ENCODE results near the gene SVIL. TPM values are rescaled to one million over a fixed set of nuclear protein-coding genes. Genes with fewer than 3 reads are reported as not detected.
"Not testable (repeated sequence)": the region's sequence is repeated elsewhere in the genome, so short reads cannot be mapped to it uniquely, and the experiment has no call there.

SVIL gene
- total and polyA plus RNA-seq, 7 donors: 70.6 to 1,728 (median 792) TPM

- intact Hi-C loops (cut with DNase I): no loop called here
- H3K27ac ChIP-seq: peak overlapping the region; percentile 81
- ATAC-seq: no peak
- H3K27me3 ChIP-seq (ENCODE audit: insufficient read depth in 3 of 3, low read length in 2 of 3): no peaks in the 10 kb centered on the region
- 50 to 79% (median 56%) methylated on average over 8 of the region's 8 CpGs for WGBS, 3 donors
- no peak for DNase-seq
- no peaks in the 10 kb centered on the region for H3K9me3 ChIP-seq
- no peak for TF ChIP-seq CTCF (IDR thresholded peaks at IDR 0.05)
- no peak overlapping the region for H3K4me3 ChIP-seq
- peaks cover 0 to 83% of the 10 kb centered on the region in 2 donors for H3K36me3 ChIP-seq (ENCODE audit: insufficient read depth in 1 of 2, low read depth in 1 of 2)
- H3K4me1 ChIP-seq: peaks cover 67% of the 10 kb centered on the region
Measured at GRCh38 chr10:29555746-29556481, 78.9 kb downstream of the SVIL start.

DNA sequence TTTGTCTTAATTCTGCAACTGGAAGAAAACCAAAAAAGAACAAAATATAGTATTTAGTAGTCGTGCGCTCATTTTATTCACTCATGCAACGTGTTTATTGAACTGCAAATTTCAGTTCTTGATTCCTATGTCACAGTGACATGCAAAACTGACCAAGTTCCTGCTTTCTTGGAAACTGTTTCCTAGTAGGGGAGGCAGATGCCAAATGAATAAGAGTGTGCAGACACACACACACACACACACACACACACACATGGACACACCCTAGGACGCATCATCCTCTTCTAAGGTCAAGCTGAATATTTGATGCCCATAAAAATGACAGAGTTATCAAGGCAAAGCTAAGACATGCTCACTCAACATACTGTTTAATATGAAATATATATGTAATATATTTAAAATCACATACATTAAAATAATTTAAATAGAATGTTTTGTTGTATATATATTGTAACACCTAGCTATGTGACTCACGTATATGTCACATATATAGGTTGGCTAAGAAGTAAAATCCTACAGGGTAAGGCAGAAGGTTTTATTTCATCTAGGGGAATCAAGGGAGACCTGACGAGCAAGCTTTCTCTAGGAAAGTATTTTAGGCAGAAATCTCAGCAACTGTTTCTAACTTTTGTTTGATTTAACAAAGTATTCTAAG, 79.6 kb downstream of the SVIL start:
- Histone ChIP-seq H3K36me3 (ENCODE audit: insufficient read depth in 1 of 2, low read depth in 1 of 2) (peaks cover 0 to 84% of the 10 kb centered on the region in 2 donors), H3K27ac (peak overlapping the region; percentile 81), H3K27me3 (ENCODE audit: insufficient read depth in 3 of 3, low read length in 2 of 3) (no peaks in the 10 kb centered on the region), H3K4me3 (no peak overlapping the region), H3K4me1 (peaks cover 65% of the 10 kb centered on the region), H3K9me3 (no peaks in the 10 kb centered on the region)
- WGBS, 3 donors: 69 to 82% (median 73%) methylated on average over 6 of the region's 6 CpGs
- no peak for ATAC-seq
- no peak for DNase-seq
- TF ChIP-seq CTCF (IDR thresholded peaks at IDR 0.05): no peak
- intact Hi-C loops (cut with DNase I): no loop called here

DNA sequence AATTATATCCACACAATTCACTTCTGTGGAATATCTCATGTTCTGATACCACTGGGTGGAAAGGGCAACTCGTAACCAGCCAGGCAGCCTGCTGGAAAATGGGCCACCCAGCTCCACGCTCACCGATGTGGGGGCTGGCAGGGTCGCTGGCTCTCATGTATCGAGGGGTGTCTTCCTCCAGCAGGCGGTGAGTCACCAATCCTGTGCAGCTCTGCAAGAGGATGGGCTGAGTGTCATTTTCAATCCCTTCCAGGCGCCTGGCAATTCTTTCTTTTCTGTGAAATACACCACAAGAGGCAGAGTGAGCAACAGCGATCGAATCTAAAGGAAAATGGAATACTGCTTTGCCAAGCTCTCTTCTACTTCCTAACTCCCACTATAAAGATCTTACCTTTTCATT, 80.1 kb downstream of the SVIL start:
- Histone ChIP-seq H3K27me3 (ENCODE audit: insufficient read depth in 3 of 3, low read length in 2 of 3) (no peaks in the 10 kb centered on the region), H3K36me3 (ENCODE audit: insufficient read depth in 1 of 2, low read depth in 1 of 2) (peaks cover 0 to 88% of the 10 kb centered on the region in 2 donors), H3K4me3 (no peak overlapping the region), H3K27ac (peak overlapping the region; percentile 76), H3K9me3 (no peaks in the 10 kb centered on the region), H3K4me1 (peaks cover 60% of the 10 kb centered on the region)
- 60 to 84% (median 68%) methylated on average over 9 of the region's 9 CpGs for WGBS, 3 donors
- DNase-seq: peak in 1 of 2 donors; percentile 76
- ATAC-seq: peak; percentile 59 to 66 (median 61)
- no peak for TF ChIP-seq CTCF (IDR thresholded peaks at IDR 0.05)
- intact Hi-C loops (cut with DNase I): no loop called here

- Histone ChIP-seq H3K27ac (peak overlapping the region; percentile 76), H3K9me3 (no peaks in the 10 kb centered on the region), H3K36me3 (ENCODE audit: insufficient read depth in 1 of 2, low read depth in 1 of 2) (peaks cover 0 to 81% of the 10 kb centered on the region in 2 donors), H3K4me1 (peaks cover 51% of the 10 kb centered on the region), H3K27me3 (ENCODE audit: insufficient read depth in 3 of 3, low read length in 2 of 3) (no peaks in the 10 kb centered on the region), H3K4me3 (no peak overlapping the region)
- intact Hi-C loops (cut with DNase I): no loop called here
- ATAC-seq (peak in 3 of 4 donors; percentile 27 to 46 (median 42)), DNase-seq (no peak)
- TF ChIP-seq CTCF (IDR thresholded peaks at IDR 0.05): no peak
- WGBS, 3 donors: 64 to 82% (median 65%) methylated on average over 13 of the region's 13 CpGs
Measured at GRCh38 chr10:29553544-29554250, 81.1 kb downstream of the SVIL start.

DNA sequence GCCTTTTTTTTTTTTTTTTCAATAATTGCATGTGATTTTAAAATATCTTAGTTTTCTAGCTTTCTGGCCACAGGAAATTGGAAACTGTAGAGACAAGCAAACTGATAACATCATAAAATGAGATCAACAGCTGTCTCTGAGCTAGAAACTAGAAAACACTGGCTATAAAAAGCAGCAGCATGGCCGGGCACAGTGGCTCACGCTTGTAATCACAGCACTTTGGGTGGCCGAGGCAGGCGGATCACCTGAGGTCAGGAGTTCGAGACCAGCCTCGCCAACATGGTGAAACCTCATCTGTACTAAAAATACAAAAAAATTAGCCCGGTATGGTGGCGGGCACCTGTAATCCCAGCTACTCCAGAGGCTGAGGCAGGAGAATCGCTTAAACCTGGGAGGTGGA, 81.7 kb downstream of the SVIL start:
- DNase-seq; H3K27me3 ChIP-seq (ENCODE audit: insufficient read depth in 3 of 3, low read length in 2 of 3); H3K9me3 ChIP-seq; H3K4me3 ChIP-seq; ATAC-seq; intact Hi-C loops (cut with DNase I): not testable (repeated sequence)
- peaks cover 0 to 81% of the 10 kb centered on the region in 2 donors for H3K36me3 ChIP-seq (ENCODE audit: insufficient read depth in 1 of 2, low read depth in 1 of 2)
- 31 to 76% (median 37%) methylated on average over 9 of the region's 9 CpGs for WGBS, 3 donors
- peak overlapping the region; percentile 76 for H3K27ac ChIP-seq
- H3K4me1 ChIP-seq: peaks cover 51% of the 10 kb centered on the region

DNA sequence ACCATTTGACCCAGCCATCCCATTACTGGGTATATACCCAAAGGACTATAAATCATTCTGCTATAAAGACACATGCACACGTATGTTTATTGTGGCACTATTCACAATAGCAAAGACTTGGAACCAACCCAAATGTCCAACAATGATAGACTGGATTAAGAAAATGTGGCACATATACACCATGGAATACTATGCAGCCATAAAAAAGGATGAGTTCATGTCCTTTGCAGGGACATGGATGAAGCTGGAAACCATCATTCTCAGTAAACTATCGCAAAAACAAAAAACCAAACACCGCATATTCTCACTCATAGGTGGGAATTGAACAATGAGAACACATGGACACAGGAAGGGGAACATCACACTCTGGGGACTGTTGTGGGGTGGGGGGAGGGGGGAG, 85.3 kb downstream of the SVIL start:
- H3K27ac ChIP-seq; intact Hi-C loops (cut with DNase I); DNase-seq; H3K4me3 ChIP-seq; H3K9me3 ChIP-seq; H3K27me3 ChIP-seq (ENCODE audit: insufficient read depth in 3 of 3, low read length in 2 of 3); ATAC-seq: not testable (repeated sequence)
- peaks cover 57% of the 10 kb centered on the region for H3K4me1 ChIP-seq
- 100% methylated on average over 2 of the region's 3 CpGs; no CpG with 5 or more reads in 2 of the 3 donors for WGBS, 3 donors
- peaks cover 0 to 77% of the 10 kb centered on the region in 2 donors for H3K36me3 ChIP-seq (ENCODE audit: insufficient read depth in 1 of 2, low read depth in 1 of 2)

Measured in psoas muscle (tissue), 8 donors.